GM18511 (cell line): ENCODE measurements around the gene DPAGT1.
"Not testable (repeated sequence)": the region's sequence is repeated elsewhere in the genome, so short reads cannot be mapped to it uniquely, and the experiment has no call there.

Experiments
- ATAC-seq: cut with Tn5 transposase; IDR thresholded peaks from one replicate; pipeline ENCODE4 v1.9.1; 2021; ENCODE audit warnings: mild to moderate bottlenecking, moderate library complexity; ENCODE audit not compliant: unreplicated experiment

The DPAGT1 gene

DNA sequence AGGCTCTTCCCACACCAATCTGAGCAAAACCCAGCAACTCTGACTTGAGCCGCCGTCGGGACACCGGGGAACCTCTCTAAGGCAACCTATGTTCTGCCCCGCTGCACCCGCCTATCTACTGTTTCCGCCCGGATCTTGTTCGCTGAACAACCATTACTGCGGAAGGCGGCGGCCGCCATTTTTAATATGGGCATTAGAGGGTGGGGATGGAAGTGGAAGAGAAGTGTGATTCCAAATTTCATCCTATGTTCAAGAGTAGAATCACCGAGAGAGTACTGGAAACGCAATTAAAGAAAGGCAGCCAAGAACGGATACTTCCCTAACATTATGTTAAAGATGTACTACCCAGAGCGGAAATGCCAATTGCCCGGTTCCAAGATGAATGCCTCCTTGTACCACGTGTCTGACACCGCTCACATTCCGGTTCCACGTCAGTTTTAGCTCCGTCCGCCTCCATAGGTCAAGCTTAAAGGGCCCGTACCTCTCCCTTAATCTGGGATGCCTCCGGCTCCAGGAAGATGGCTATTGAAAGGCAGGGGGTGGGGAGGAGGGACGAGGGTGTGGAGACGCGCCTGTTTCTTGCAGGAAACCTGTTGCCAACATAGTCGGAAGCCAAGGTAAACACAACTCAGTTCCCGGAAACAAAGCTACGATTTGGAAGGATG lies at the start of gene DPAGT1:
DPAGT1 (minus strand) TSS at position 95 of the 665 bp plus-strand sequence. CDS start 198 bp downstream, outside the sequence.
- peak; percentile 87 for ATAC-seq

DNA sequence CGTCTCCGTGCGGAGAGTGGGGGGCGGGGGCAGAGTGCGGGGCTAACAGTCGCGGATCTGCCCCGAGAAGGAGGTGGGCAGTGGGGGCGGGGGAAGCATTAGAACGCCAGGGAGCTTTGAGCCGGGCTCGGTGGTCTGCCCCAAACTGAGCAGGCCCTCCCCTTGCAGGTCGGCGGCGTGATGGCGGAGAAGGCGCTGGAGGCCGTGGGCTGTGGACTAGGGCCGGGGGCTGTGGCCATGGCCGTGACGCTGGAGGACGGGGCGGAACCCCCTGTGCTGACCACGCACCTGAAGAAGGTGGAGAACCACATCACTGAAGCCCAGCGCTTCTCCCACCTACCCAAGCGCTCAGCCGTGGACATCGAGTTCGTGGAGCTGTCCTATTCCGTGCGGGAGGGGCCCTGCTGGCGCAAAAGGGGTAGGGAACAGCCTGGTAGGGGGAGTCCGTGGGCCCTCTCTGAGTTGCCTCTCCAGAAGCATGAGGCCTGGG lies 48.2 kb upstream of the DPAGT1 start:
- ATAC-seq: no peak

DNA sequence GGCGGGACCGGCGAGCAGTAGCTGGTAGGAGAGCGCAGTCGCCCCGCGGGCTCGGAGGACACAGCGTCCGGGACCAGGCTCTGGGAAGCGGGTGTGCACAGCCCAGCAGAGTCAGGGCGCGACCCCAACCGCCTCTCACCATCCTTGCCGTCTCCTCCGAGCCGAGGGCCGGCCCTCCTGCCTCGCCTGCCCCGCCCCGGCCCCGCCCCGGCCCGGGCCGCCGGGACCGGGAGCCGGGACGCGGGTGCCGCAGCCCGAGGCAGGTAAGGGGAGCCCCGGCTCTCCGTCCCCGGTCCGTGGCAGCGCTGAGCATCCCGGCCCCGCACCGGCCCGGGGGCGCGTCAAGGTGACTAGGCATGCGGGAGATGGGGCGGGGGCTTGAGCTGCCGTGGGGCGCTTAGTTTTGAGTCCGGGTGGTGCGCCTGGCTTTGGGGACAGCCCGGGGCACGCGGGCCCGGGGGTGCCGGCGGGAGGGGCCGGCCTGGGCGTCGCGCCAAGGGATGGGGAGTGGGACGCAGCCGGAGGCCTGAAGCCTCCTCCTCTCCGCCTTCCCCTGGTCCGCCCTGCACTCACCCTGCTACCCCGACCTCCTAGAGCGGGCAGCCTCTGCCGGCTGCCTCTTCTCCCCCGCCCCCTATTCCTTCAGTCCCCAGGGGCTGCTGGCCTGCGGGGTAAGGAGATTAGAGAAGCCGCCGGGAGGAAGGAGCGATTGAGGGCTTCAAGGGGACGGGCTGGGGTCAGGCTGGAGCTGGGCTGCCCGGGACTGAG lies 47.5 kb upstream of the DPAGT1 start, which contains the start of gene ABCG4:
ABCG4 (plus strand) TSS at position 35 of the 768 bp plus-strand sequence. CDS start 914 bp downstream, outside the sequence.
- ATAC-seq: no peak

DNA sequence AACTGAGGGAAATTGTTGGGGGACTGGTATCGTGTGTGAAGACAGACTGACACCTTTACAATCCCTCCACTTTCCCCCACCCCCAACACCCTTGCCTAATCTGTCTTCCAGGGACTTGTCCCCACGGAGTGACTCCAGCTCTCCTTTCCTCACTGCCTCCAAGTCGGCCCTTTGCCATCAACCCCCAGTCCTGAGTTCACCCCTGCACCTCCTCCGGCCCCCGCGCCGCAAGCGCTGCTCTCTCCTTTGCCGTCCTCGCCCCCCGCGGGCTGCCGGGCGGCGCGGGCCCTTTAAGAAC lies 47.0 kb upstream of the DPAGT1 start:
- ATAC-seq: no peak

GRCh38 chr11:119147604-119148333 lies 46.1 kb upstream of the DPAGT1 start:
- no peak for ATAC-seq

DNA sequence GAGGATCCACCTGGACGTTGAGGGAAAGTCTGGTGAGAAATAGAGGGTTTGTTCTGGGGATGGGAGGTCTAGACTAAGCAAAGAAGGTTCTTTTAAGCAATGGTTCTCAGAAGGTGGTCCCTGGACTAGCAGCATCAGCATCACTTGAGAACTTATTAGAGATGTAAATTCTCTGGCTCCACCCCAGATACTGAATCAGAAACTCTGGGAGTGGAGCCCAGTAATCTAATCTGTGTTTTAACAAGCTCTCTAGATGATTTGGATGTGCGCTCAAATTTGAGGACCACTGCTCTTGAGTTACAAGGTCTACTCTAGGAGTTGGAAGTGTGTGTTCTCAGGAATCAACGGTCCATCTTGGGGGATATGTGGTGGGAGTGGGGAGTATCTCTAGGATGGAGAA lies 43.9 kb upstream of the DPAGT1 start:
- ATAC-seq: no peak

DNA sequence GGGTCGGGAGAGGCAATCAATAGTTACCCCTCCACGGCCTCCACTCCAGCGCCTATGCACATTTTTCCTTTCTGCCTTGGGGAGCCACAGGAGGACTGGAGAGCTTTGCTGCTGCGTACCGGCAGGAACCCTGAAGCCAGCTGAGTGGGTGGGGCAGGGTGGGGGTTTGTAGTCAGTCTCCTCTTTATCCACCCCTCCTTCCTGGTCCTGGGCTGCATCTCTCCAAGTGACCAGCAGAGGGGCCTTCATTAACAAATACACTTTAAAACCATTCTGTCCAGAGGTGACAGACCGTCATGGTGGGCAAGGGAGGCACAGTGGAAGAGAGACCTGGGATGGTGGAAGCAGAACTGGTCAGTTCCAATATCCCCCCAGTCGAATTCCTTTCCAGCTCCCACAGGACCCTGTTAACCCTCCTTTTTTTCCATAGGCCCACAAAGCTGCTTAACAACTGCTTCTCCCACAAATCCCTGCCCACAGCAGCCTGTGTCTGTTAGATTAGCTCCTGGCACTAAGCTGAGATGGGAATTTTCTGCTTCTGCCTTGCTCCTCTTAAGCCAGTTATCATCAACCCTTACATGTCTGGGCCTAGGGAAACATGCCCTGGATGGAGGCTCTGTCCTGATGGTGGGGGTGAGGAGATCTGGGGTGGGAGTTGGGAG lies 43.3 kb upstream of the DPAGT1 start:
- peak; percentile 61 for ATAC-seq

- ATAC-seq: not testable (repeated sequence)
These were observed 37.6 kb upstream of the DPAGT1 start for GRCh38 chr11:119139276-119139675.

GRCh38 chr11:119134389-119134978 lies 32.8 kb upstream of the DPAGT1 start:
- no peak for ATAC-seq

DNA sequence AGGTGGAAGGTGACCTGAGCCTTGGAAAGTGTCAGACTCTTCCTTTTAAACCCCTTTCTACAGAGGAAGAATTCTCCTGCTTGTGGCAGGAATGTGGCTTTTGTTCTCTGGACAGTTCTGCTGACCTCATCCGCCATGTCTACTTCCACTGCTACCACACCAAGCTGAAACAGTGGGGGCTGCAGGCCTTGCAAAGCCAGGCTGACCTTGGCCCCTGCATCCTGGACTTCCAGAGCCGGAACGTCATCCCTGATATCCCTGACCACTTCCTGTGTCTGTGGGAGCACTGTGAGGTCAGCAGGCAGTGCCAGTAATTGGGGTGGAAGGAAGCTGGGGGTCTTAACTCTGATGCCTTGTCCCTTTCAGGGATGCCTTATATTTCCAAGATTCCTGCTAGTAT lies 29.0 kb upstream of the DPAGT1 start:
- no peak for ATAC-seq

DNA sequence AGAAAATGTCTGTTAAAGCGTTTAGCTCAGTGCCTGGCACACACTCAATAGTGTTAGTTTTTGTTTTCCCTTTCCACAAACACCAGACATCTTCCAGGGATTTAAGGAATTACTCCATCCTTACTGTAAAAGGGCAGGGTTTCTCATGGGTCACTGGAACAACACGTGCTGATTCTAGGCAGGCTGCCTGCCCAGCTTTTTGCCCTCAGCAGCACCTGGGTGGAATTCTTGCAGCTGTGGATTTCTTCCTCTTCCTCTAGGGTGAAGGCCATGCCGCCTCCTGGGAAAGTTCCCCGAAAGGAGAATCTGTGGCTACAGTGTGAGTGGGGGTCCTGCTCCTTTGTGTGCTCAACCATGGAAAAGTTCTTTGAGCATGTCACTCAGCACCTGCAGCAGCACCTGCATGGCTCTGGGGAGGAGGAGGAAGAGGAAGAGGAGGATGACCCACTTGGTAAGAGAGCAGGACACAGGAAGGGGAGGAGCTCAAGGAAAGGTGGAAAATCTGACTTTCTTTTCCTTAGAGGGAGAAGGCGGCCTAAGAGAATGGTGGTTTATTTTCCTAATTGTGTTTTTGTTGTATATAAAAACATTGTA lies 25.1 kb upstream of the DPAGT1 start:
- no peak for ATAC-seq

DNA sequence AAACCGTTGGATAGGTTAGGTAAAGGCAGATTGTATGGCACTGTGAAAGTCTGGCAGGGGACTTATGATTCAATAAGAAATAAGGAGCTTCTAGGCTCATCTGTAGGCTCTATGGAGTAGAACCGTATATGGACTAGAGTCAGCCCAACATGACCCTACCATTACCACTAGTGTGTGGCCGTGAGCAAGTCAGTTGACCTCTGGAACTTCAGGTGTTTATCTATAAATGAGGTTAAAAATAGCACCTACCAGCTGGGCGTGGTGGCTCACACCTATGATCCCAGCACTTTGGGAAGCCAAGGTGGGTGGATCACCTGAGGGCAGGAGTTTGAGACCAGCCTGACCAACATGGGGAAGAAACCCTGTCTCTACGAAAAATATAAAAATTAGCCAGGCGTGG lies 24.2 kb upstream of the DPAGT1 start:
- no peak for ATAC-seq

GRCh38 chr11:119121811-119122124 lies 20.1 kb upstream of the DPAGT1 start:
- ATAC-seq: no peak

- peak; percentile 96 for ATAC-seq
These were observed 19.6 kb upstream of the DPAGT1 start, which contains the start of gene HINFP for GRCh38 chr11:119121008-119121810. Gene HINFP, plus strand, starts transcription at chr11:119121580. Its CDS starts 5,365 bp downstream, at chr11:119126945.

- no peak for ATAC-seq
These were observed 19.0 kb upstream of the DPAGT1 start for GRCh38 chr11:119120639-119121007.

DNA sequence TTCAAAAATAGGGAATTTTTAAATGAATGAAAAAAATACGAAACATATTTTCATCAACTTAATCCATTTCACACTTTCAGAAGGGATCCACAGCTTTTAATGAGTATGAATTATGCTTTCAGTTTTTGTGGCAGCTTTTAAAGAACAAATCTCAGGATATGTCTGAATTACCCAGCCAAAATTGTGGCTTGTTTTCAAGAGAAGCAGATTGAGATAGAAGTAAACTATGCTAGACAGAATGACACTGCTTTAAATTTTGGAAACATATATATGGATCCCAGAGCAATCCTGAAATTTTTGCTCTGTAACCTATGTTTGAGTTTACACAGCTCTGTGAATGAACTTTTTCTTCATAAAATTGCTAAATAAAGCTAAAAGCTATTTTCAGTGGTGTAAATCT lies 17.3 kb upstream of the DPAGT1 start:
- ATAC-seq: no peak

GRCh38 chr11:119118227-119118626 lies 16.6 kb upstream of the DPAGT1 start:
- ATAC-seq: no peak

DNA sequence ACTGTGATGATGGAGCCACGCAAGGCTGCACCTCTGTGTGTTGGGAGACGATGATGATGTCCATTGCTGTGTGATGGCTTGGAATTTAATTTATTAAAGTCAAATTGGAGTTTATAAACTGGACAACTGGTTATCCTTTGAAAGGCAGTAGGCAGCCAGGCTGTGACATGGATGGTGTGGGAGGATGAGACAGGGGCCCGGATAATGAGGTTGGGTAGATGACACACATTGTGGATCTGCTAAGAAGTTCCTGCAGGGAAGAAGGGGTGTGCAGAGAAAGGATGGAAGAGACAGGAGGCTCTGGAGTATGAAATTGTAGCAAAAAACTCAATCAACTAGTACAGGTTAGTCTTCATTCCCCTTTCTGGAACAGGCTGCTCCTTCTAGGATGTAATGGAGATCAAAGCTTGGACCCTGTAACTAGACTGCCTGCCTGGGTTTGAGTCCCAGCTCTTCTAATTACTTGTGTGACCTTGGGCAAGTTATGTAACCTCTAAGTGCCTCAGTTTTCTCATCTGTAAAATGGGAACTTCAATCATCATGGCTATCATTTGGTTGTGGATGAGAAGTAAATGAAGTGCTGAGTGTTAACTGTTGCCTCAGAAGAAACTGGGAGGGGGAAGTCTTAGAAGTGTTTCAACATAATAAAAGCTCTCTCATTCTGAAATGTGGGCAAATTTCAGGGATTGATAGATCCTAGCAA lies 15.5 kb upstream of the DPAGT1 start:
- no peak for ATAC-seq

GRCh38 chr11:119116601-119117000 lies 14.9 kb upstream of the DPAGT1 start:
- no peak for ATAC-seq
